LNCaP clone FGC (cell line): ENCODE data around the gene SLC5A1.

Experiments
- DNase-seq: peaks from one replicate; pipeline ENCODE4 v3.0.0-alpha.2; 2011; ENCODE audit warnings: low read depth
- H3K4me3 ChIP-seq: 2 replicates; pipeline ENCODE4 v1.5.1; 2011; ENCODE audit warnings: mild to moderate bottlenecking, low read depth, low read length, control low read depth
- TF ChIP-seq, protein P1 (sequence below): IDR thresholded peaks from 2 replicates; pipeline ENCODE4 v1.5.1; 2012; ENCODE audit warnings: mild to moderate bottlenecking; ENCODE audit not compliant: control insufficient read depth, insufficient read depth; ENCODE audit errors: extremely low read depth

Gene SLC5A1

DNA sequence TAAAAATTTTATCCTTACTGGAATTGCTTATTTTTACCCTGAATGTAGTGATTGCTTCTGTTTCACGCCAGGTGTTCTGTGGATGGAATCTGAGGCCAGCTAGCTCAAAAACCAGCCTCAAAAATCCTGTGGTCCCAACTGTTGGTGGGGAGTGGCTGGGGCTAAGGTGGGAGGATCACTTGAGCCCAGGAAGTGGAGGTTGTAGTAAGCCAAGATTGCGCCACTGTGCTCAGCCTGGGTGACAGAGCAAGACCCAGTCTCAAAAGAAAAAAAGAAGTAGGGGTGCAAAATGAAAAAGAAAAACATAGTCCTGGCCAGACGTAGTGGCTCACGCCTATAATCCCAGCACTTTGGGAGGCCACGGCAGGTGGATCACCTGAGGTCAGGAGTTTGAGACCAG is 27.0 kb upstream of the SLC5A1 start:
- TF ChIP-seq, protein P1, sequence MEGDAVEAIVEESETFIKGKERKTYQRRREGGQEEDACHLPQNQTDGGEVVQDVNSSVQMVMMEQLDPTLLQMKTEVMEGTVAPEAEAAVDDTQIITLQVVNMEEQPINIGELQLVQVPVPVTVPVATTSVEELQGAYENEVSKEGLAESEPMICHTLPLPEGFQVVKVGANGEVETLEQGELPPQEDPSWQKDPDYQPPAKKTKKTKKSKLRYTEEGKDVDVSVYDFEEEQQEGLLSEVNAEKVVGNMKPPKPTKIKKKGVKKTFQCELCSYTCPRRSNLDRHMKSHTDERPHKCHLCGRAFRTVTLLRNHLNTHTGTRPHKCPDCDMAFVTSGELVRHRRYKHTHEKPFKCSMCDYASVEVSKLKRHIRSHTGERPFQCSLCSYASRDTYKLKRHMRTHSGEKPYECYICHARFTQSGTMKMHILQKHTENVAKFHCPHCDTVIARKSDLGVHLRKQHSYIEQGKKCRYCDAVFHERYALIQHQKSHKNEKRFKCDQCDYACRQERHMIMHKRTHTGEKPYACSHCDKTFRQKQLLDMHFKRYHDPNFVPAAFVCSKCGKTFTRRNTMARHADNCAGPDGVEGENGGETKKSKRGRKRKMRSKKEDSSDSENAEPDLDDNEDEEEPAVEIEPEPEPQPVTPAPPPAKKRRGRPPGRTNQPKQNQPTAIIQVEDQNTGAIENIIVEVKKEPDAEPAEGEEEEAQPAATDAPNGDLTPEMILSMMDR: no peak
- DNase-seq: no peak
- no peak overlapping the region for H3K4me3 ChIP-seq

DNA sequence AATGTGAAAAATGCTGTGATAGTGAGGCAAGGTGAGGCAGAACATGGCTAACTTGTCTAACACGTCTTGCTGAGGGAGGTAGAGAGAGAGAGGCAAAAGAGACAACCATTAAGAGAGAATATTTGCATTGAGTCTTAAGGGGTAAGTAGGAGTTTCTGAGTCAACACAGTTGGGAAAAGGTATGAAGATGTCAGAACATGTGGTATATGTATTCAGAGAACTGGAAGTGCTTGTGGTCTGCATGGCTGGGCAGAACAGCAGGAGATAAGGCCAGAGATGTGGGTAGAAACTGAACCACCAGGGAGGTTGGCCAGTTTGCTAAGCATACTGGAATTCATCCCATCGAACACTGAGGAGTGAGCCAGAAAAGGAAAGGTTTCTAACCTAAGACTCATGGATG is 25.0 kb upstream of the SLC5A1 start:
- TF ChIP-seq, protein P1: no peak
- no peak overlapping the region for H3K4me3 ChIP-seq
- no peak for DNase-seq

DNA sequence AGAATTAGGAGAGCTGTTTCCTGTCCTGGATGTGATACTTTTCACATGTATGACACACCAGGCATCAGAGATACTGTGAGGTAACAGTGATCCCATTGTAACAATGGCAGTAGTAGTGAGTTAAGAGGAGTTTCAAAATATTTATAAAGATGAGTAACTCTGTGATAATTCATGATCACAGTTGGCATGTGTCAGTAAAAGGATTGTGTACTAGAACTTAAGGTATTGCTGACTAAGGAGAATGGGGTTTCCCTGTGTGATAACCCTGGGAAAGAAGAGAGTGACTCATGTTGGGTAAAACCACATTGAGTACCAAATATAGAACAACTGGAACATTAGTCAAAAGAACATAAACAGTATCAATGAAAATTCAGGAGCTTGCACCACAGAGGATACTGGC is 22.9 kb upstream of the SLC5A1 start:
- no peak for DNase-seq
- H3K4me3 ChIP-seq: no peak overlapping the region
- TF ChIP-seq, protein P1: no peak

DNA sequence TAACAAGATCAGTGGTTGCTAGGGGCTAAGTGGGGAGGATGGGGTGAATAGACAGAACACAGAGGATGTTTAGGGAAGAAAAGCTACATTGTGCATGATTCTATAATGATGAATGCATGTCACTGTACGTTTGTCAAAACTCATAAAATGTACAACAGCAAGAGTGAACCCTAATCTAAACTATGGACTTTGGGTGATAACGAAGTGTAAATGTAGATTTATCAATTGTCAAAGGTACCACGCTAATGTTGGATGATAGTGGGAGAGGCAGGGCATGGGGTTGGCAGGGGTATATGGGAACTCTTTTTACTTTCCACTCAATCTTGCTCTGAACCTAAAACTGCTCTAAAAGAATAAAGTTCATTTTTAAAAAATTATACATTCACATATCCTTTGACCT is 21.3 kb upstream of the SLC5A1 start:
- TF ChIP-seq, protein P1: no peak
- no peak for DNase-seq
- H3K4me3 ChIP-seq: no peak overlapping the region

DNA sequence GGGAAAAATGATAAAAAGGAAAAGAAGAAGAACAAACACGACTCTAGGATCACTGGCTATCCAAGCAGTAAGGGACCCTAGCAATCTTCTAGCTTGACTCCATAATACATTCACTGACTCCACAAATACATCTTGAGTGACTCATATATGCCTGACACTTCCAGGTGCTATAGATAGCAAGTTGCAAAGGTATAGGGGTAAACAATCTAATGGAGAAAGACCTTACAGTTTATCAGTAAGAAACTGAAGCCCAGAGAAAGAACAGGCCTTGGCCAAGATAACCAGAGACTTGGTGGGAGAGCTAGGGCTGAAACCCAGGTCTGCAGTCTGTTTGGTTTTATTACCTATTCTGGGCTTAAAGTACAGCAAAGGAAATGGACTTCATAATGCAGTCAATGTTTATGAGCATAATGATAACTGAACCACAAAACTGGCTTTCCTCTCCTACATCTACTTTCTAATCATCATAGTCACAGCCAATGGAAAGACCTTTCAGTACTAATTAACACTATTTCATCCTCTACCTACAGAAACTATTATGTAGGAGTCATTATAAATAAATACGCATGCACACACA is 19.7 kb upstream of the SLC5A1 start:
- DNase-seq: no peak
- H3K4me3 ChIP-seq: no peak overlapping the region
- TF ChIP-seq, protein P1: no peak

DNA sequence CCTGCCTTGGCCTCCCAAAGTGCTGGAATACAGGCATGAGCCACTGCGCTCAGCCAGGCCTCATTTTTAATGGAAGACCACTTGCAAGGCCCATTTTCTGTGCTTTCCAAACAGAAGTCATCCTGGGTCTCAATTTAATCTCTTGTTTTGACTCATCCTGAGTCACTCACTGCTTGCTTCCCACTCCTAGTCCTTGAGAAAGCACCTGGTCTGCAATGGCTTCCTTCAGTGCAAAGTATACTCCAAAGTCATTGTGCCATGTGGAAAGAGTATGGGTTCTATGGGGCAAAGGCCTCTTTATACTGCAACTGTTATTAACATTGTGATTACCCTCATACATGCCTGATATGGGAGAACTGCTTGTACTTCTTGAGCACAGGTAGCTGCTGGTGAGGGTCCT is 18.3 kb upstream of the SLC5A1 start:
- DNase-seq: no peak
- no peak overlapping the region for H3K4me3 ChIP-seq
- TF ChIP-seq, protein P1: no peak

DNA sequence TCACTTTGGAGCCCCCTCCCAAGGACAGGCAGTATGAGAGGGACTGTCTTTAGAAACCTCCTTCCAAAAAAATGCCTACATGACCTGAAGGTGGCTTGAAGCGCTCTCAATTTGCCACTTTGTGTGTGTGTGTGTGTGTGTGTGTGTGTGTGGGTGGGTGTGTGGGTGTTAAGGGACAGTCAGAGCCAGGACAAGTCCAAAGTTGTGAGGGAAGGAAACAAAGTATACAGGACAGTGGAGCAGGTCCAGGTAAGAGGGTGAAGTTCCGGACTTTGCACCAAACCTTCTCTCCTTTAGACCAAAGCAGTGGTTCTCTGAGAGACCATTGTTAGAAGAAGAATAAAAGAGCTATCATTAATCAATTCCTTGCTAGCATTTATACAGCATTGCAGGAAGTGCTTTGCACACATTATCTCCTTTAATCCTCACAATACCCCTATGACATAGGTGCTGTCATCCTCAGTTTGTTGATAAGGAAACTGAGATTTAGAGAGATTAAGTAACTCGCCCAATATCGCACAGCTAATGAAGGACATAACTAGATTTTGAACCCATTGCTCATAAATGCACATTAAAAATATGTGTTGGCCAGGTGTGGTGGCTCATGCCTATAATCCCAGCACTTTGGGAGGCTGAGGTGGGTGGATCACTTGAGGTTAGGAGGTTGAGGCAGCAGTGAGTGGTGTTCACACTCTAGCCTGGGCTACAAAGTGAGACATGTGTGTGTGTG is 12.4 kb upstream of the SLC5A1 start:
- TF ChIP-seq, protein P1: no peak
- no peak overlapping the region for H3K4me3 ChIP-seq
- DNase-seq: no peak
